Stomach smooth muscle (tissue), 2 donors: ENCODE measurements around the gene CFH.
A peak's percentile ranks its signal among the peaks of the same experiment; 100 is the strongest.
"Not testable (repeated sequence)": the region's sequence is repeated elsewhere in the genome, so short reads cannot be mapped to it uniquely, and the experiment has no call there.

Experiments
- H3K27ac ChIP-seq: one replicate; pipeline ENCODE4 v1.7.0; 2013; ENCODE audit warnings: mild to moderate bottlenecking, low read length, inconsistent platforms
- H3K27me3 ChIP-seq, 2 donors: one replicate each; pipeline ENCODE4 v1.7.0; 2013; ENCODE audit warnings: low read length in 2 of 2; ENCODE audit not compliant: insufficient read depth in 2 of 2, control insufficient read depth in 1 of 2
- H3K36me3 ChIP-seq, 2 donors: one replicate each; pipeline ENCODE4 v1.7.0; 2013; ENCODE audit warnings: low read length in 2 of 2; ENCODE audit not compliant: control insufficient read depth in 2 of 2, insufficient read depth in 2 of 2
- H3K4me1 ChIP-seq: one replicate; pipeline ENCODE4 v1.7.0; 2013; ENCODE audit warnings: low read length; ENCODE audit not compliant: control insufficient read depth, insufficient read depth
- H3K4me3 ChIP-seq, 2 donors: one replicate each; pipeline ENCODE4 v1.7.0; 2013; ENCODE audit warnings: low read length in 2 of 2
- H3K9ac ChIP-seq, 2 donors: one replicate each; pipeline ENCODE4 v1.7.0; 2013; ENCODE audit warnings: low read length in 2 of 2, mild to moderate bottlenecking in 1 of 2
- H3K9me3 ChIP-seq, 2 donors: one replicate each; pipeline ENCODE4 v1.7.0; 2013; ENCODE audit warnings: low read length in 2 of 2; ENCODE audit not compliant: control insufficient read depth in 2 of 2
- donor health status: healthy.
- donor health status: Pancreatic carcinoma.

Gene CFH

DNA sequence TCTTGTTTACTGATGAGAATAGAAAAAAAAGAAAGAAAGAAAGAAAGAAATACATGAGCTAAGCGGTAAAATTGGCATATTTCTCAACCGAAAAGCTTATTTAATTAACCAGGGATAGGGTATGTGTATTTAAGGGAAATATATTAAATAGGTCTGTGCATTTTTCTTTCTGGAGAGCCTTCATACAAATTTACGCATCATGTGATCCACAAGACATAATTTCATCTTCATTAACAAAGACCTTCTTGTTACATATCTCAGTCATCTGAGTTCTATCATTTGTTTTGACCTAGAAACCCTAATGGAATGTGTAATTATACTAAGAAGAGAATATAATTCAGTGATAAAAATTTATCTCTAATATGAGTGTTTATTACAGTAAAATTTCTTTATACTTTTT is 37.2 kb downstream of the CFH start:
- Histone ChIP-seq H3K4me3 (no peak overlapping the region), H3K36me3 (no peaks in the 10 kb centered on the region), H3K9ac (no peak overlapping the region), H3K4me1 (no peaks in the 10 kb centered on the region), H3K9me3 (no peaks in the 10 kb centered on the region), H3K27me3 (no peaks in the 10 kb centered on the region), H3K27ac (no peak overlapping the region)

DNA sequence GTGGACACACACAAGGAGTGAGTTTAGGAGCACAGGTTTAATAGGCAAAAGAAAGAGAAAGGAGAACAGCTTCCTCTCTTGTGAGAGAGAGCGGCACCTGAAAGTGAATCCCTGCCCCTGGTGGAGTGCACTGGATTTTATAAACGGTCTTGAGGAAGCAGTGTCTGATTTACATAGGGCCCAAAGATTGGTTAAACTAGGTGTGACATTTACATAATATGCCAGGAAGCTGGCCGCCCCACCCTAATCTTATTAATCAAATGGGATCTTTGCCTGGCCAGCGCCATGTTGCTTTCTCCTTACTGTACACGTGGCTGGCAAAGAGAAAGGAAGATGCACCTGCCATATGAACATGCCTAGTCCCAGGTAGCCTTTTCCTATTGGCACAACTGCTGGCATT is 38.7 kb downstream of the CFH start:
- Histone ChIP-seq H3K4me3 (no peak overlapping the region), H3K27me3 (no peaks in the 10 kb centered on the region), H3K36me3 (no peaks in the 10 kb centered on the region), H3K9ac (no peak overlapping the region), H3K27ac (no peak overlapping the region), H3K9me3 (no peaks in the 10 kb centered on the region), H3K4me1 (no peaks in the 10 kb centered on the region)

DNA sequence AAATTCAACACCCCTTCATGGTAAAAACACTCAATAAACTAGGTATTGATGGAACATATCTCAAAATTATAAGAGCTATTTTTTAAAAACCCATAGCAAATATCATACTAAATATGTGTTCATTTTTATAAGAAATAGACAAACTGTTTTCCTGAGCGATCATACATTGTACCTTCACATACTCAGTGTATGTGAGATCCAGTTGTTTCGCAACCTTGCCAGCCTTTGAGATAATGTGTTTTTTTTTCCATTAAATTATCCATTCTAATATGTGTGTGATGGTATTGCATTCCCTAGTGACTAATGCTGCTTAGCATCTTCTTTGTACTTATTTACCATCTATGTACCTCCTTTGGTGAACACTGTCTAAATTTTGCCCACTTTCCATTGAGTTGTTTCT is 47.1 kb downstream of the CFH start:
- H3K4me1 ChIP-seq: no peaks in the 10 kb centered on the region
- H3K9ac ChIP-seq: no peak overlapping the region
- no peak overlapping the region for H3K4me3 ChIP-seq
- H3K9me3 ChIP-seq: no peaks in the 10 kb centered on the region
- H3K27ac ChIP-seq: no peak overlapping the region
- H3K36me3 ChIP-seq: no peaks in the 10 kb centered on the region
- no peaks in the 10 kb centered on the region for H3K27me3 ChIP-seq

DNA sequence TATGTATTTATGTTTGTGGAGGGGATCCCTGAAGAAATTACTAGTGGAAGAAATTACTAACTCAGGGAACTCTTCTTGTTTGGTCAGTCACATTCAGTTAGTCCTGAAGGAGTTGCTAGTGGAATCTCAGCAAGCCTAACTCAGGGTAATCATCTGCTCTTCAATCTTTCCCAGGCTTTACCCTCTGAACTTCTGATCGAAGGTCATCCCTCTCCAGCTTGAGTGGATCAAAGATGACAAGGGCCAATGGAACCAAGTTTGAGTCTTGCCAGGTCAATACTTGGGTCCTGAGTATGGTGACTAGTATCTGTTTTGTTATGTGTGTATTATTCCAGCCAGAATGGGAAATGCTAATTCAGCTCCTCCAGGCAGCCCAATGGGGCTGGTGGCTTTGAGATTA is 49.3 kb downstream of the CFH start:
- H3K4me1 ChIP-seq: no peaks in the 10 kb centered on the region

DNA sequence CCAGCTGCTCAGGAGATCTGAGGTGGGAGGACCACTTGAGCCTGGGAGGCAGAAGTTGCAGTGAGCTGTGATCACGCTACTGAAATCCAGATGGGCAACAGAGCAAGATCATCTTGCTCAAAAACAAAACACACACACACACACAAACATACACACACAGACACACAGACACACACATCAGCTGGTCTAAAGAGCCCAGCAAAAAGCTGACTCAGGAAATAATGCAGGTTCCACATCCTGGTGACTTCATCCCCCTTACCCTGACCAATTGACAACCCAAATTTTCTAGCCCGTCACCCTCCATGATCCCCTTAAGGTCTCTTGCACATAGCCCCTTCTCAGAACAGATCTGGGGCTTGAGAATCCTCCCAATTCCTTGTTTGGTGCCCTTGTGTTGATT is 58.0 kb downstream of the CFH start:
- H3K4me1 ChIP-seq, H3K9ac ChIP-seq, H3K27ac ChIP-seq, H3K9me3 ChIP-seq, H3K36me3 ChIP-seq, H3K4me3 ChIP-seq, H3K27me3 ChIP-seq: not testable (repeated sequence)

More for the DNA sequence above, 49.3 kb downstream of the CFH start:
- Histone ChIP-seq H3K36me3 (no peaks in the 10 kb centered on the region), H3K4me3 (no peak overlapping the region), H3K9me3 (no peaks in the 10 kb centered on the region), H3K27me3 (no peaks in the 10 kb centered on the region), H3K9ac (no peak overlapping the region), H3K27ac (no peak overlapping the region)

DNA sequence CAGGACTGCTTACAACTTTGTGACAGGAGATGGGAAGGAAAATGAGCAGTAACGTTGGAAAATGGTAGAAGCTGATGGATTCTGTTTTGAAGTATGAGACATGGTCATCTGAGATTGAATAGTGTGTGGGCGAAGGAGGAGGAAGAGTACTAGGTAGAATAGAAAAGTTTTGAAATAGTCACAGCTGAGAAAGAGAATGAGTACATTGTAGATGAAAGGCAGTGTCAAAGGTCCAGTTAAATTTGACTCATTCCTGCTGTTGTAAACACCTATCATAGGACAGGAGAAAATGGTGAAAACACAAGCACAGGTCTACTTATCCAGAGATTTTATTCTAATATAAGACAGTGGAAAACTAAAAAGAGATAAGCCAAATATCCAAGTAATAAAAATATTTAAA is 66.0 kb downstream of the CFH start:
- no peaks in the 10 kb centered on the region for H3K9me3 ChIP-seq
- no peak overlapping the region for H3K27ac ChIP-seq
- H3K36me3 ChIP-seq: no peaks in the 10 kb centered on the region
- H3K27me3 ChIP-seq: no peaks in the 10 kb centered on the region
- no peaks in the 10 kb centered on the region for H3K4me1 ChIP-seq
- H3K4me3 ChIP-seq: no peak overlapping the region
- H3K9ac ChIP-seq: no peak overlapping the region

DNA sequence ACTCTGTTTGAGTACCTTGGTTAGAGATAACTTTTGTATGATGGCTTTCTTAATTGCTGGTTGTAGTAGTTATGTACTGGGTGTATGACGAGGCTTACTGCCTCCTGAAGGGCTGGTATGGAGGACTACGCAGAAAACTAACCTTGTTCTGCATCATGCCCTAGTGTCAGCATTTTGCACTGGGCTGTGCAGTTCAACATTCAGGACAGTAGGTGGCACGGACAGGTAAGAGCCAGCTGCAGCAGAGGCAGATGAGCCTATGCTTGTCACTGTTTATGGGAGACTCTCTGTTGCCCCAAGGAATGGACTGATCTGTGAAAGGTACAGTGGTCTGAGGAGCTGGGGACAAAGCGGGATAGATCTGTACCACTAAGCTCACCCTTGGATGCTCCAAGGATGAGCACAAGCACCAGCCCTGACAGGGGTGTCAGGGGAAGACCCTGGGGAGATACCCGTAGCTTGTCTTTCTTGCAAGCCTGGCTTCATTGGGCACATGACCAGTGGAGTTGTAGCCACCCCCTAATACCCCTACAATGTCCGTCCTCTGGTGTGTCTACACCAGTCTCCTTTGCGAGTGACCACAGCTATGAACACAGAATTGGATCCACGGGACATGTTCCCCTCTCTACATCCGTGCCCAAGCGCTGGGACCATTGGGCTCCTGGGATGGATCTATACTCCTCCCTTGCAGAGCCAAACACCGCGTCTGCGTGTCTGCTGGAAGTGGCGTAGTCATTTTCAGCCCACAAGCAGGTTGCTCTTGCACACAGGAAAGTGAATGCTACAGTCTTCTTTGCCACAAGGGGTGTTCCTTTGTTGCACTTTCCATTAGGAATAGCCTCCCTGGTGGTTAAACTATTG is 71.7 kb downstream of the CFH start:
- no peaks in the 10 kb centered on the region for H3K4me1 ChIP-seq
- no peak overlapping the region for H3K4me3 ChIP-seq
- H3K27ac ChIP-seq: no peak overlapping the region
- H3K27me3 ChIP-seq: peaks cover 0 to 3% of the 10 kb centered on the region in 2 donors
- H3K36me3 ChIP-seq: no peaks in the 10 kb centered on the region
- H3K9ac ChIP-seq: no peak overlapping the region
- H3K9me3 ChIP-seq: no peaks in the 10 kb centered on the region

DNA sequence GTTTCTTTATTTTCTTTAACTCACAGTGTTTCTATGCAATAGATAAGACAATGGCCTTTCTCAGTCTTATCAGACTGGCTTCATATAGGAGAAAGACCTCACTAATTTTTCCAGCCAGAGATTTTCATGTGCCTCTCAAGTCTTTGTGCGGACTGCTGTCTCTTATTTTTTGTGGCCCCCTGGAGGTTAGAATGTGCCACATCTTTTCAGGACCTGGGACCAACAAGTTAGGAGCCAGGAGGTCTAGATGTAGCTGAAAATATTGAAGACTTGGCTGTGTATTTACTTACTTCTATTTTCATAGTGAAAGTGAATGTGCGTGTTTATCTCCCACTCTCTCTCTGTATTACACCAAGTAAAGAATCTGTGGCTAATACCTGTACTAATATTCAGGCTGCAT is 80.7 kb downstream of the CFH start:
- H3K27me3 ChIP-seq: no peaks in the 10 kb centered on the region
- no peak overlapping the region for H3K4me3 ChIP-seq
- no peaks in the 10 kb centered on the region for H3K4me1 ChIP-seq
- H3K36me3 ChIP-seq: no peaks in the 10 kb centered on the region
- H3K9ac ChIP-seq: no peak overlapping the region
- no peak overlapping the region for H3K27ac ChIP-seq
- no peaks in the 10 kb centered on the region for H3K9me3 ChIP-seq

DNA sequence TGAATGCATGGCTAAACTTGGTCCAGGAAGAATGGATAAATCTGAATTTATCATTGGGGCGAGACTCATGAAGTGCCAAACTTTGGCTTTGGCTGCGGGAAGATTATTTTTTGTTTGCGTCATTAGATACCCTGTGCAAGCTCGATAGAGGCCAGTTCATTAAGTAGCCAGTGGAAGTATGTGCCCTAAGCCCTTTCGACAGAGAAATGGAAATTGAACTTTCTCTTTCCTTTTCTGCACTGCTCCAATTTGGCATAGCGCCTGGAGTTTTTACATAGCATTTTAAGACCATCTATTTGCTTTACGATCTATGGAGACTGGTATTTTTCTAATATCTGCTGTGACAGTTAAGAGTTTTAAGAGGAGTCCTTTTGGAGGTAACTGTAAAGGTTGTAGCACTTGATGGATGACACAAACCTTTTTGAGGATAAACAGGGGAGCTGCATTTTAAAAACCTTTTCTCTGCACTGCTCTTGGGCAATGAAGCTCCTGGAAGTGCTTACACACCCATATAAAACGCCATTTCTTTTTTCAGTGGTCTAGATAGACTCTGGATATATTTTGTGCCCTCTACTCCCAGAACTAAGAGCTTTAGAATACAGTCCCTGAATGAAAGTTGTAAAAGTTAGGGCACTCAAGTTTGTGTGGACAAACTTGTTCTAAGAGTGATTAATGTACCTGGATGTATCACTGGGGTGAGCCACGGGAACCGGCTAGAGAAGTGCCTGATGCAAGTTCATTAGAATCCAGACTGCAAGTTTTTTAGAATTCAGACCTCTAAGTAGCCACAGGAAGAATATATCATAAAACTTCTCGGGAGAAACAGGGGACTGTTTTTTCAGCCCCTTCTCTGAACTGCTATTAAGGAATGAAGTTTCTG is 81.5 kb downstream of the CFH start:
- Histone ChIP-seq H3K27ac (no peak overlapping the region), H3K36me3 (no peaks in the 10 kb centered on the region), H3K27me3 (no peaks in the 10 kb centered on the region), H3K4me3 (peak overlapping the region in 1 of 2 donors; percentile 12), H3K9ac (no peak overlapping the region), H3K9me3 (peaks cover 0 to under 1% of the 10 kb centered on the region in 2 donors), H3K4me1 (no peaks in the 10 kb centered on the region)

DNA sequence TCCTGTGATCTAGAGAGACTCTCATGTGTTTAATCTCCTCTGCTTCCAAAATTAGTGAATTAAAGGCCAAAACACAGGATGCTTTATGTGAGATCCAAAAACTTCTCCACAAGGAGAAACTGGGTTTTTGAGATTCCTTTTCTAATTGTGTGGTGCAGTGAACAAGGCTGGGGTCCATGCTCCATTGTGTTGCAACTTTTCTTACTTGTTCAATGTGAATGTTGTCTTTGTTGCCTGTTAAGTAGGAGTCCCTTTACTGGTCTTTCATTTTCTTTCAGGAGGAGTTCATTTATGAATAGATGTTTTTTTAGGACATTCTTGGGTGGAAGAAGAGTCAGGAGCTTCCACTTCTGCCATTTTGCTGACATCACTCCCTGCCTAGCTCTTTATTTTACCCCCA is 82.2 kb downstream of the CFH start:
- Histone ChIP-seq H3K36me3 (no peaks in the 10 kb centered on the region), H3K27ac (no peak overlapping the region), H3K4me1 (no peaks in the 10 kb centered on the region), H3K9ac (no peak overlapping the region), H3K4me3 (no peak overlapping the region), H3K9me3 (peaks cover 0 to 7% of the 10 kb centered on the region in 2 donors), H3K27me3 (no peaks in the 10 kb centered on the region)

DNA sequence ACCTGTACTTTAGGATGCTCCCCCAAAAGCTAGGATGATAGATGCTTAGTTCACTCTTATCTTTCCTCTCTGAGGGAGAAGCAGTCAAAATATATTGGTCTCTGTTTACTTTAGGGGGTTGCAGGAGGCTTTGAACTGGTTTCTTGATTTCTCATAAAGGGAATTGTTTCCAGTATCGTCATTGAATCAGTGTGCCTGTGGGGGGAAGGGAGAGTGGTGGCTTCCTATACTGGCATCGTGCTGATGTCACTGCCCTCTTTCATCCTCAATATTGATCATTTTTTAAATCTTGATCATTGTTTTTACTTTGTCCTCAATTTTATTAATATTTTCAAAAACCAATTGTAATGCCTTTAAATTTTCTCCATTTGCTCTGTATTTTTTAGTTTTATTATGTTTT is 82.6 kb downstream of the CFH start:
- Histone ChIP-seq H3K27me3 (no peaks in the 10 kb centered on the region), H3K4me3 (no peak overlapping the region), H3K9ac (no peak overlapping the region), H3K9me3 (peaks cover 0 to 7% of the 10 kb centered on the region in 2 donors), H3K27ac (no peak overlapping the region), H3K36me3 (no peaks in the 10 kb centered on the region), H3K4me1 (no peaks in the 10 kb centered on the region)
